Astrocyte of the cerebellum (primary cell): ENCODE data around the gene HDGFL1.
A peak's percentile ranks its signal among the peaks of the same experiment; 100 is the strongest.

Experiments used
- DNase-seq: peaks from one replicate; pipeline ENCODE4 v3.0.0-alpha.2; 2011; ENCODE audit warnings: low read depth
- H3K4me3 ChIP-seq: 2 replicates; pipeline ENCODE4 v1.5.1; 2011; ENCODE audit warnings: mild to moderate bottlenecking, low read depth, low read length, moderate library complexity
- in situ Hi-C: cut with HindIII; loops from 2 replicates; pipeline ENCODE4 v1.10.0; 2017; ENCODE audit warnings: low sequenced_read_pairs
- TF ChIP-seq, protein P1 (sequence below): IDR thresholded peaks from 2 replicates; pipeline ENCODE4 v1.5.1; 2012; ENCODE audit warnings: low read length, low read depth, moderate library complexity, mild to moderate bottlenecking; ENCODE audit errors: missing control alignments

The HDGFL1 gene

GRCh38 chr6:22544476-22544875 is 24.9 kb upstream of the HDGFL1 start:
- TF ChIP-seq, protein P1, sequence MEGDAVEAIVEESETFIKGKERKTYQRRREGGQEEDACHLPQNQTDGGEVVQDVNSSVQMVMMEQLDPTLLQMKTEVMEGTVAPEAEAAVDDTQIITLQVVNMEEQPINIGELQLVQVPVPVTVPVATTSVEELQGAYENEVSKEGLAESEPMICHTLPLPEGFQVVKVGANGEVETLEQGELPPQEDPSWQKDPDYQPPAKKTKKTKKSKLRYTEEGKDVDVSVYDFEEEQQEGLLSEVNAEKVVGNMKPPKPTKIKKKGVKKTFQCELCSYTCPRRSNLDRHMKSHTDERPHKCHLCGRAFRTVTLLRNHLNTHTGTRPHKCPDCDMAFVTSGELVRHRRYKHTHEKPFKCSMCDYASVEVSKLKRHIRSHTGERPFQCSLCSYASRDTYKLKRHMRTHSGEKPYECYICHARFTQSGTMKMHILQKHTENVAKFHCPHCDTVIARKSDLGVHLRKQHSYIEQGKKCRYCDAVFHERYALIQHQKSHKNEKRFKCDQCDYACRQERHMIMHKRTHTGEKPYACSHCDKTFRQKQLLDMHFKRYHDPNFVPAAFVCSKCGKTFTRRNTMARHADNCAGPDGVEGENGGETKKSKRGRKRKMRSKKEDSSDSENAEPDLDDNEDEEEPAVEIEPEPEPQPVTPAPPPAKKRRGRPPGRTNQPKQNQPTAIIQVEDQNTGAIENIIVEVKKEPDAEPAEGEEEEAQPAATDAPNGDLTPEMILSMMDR, result no peak
- no peak for DNase-seq
- H3K4me3 ChIP-seq, result no peak overlapping the region
- in situ Hi-C loops, result no loop called here

- TF ChIP-seq, protein P1, result no peak
- no peak overlapping the region for H3K4me3 ChIP-seq
- in situ Hi-C loops, result no loop called here
- no peak for DNase-seq
These were observed 24.3 kb upstream of the HDGFL1 start for GRCh38 chr6:22545051-22545450.

DNA sequence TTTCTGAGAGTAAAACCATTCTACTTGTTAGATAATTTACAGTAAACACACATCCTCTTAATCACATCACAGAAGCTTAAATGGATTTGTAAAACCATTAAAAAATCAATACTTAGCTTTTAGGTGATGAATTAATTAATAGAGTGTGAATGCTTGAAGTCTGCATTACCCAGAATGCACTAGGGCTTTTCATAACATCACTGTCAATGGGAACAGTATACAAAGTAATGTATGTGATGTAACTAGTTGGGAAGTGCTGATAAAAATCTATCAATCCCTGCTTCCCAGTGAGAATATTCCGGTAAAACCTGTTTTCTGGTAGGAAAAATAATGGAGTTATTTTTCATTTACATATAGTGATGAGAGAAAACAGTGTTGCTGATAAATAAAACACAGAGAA is 23.1 kb upstream of the HDGFL1 start:
- in situ Hi-C loops, result no loop called here
- TF ChIP-seq, protein P1, result no peak
- H3K4me3 ChIP-seq, result no peak overlapping the region
- DNase-seq, result no peak

GRCh38 chr6:22550971-22551670 is 18.2 kb upstream of the HDGFL1 start:
- in situ Hi-C loops, result no loop called here
- peak; percentile 29 for DNase-seq
- H3K4me3 ChIP-seq, result no peak overlapping the region
- TF ChIP-seq, protein P1, result no peak

- TF ChIP-seq, protein P1, result no peak
- in situ Hi-C loops, result no loop called here
- H3K4me3 ChIP-seq, result no peak overlapping the region
- no peak for DNase-seq
These were observed 13.1 kb upstream of the HDGFL1 start for GRCh38 chr6:22556266-22556665.

GRCh38 chr6:22557007-22557406 is 12.4 kb upstream of the HDGFL1 start:
- no peak for DNase-seq

More at GRCh38 chr6:22557007-22557406, 12.4 kb upstream of the HDGFL1 start:
- no peak overlapping the region for H3K4me3 ChIP-seq
- TF ChIP-seq, protein P1, result no peak
- in situ Hi-C loops, result no loop called here
